ENCODE results near the gene TBL1X.
A peak's percentile ranks its signal among the peaks of the same experiment; 100 is the strongest.
"Not testable (repeated sequence)": the region's sequence is repeated elsewhere in the genome, so short reads cannot be mapped to it uniquely, and the experiment has no call there.

Gene TBL1X

DNA sequence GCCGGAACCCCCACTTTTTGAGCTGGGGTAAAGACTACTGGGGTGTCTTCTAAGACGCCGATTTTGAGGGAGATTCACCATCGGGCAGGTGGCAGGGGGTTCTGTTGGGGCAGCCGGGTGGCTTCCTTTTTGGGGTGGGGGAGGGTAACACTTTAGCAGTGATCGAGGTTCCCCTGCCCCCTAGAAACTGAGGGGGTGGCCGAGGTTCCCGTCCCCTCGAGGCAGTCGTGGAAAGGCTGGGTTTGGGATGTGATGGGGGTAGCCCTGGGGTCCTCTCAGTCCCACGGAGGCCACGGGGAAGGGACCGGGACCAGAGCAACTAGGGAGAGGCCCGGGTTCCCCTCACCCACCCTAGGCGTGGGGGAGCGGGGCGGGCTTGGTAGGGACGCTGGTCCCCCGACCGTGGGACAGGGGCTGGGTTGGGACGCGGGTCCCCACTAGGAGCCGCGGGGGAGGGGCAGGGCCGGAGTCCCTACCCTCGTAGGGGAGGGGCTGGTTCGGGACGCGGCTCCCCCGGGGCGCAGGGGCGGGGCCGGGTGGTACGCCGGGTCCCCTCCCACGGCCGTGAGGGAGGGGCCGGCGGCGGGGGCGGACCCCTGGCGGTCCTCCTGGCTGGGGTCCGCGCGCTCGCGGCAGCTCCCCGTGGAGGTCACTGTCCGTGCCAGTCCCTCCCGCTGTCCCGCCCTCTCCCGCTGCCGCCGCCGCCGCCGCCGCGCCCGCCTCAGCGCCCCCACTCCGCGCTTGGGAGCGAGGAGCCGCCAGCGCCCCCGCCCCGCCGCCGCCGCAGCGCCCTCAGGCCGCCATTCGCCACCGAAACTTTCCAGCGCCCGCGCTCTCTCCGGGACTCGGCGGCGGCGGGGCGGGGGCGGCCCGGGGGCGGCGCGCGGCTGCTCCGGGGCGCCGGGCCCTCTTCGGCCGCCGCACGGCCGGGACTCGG, at the start of gene TBL1X:
Gene TBL1X, plus strand, starts transcription at position 624 of the 937 bp plus-strand sequence. CDS start 188,529 bp downstream, outside the sequence.
- Histone ChIP-seq H3K4me3 (ENCODE audit: low read length) (peak within 1 kb of the TSS; percentile 31), H3K36me3 (ENCODE audit: control insufficient read depth, insufficient read depth, low read length) (no peaks in the 10 kb centered on the region), H3K27ac (ENCODE audit: low read depth, low read length) (peak within 1 kb of the TSS; percentile 78), H3K9ac (ENCODE audit: low read length) (no peak within 1 kb of the TSS), H3K27me3 (ENCODE audit: control insufficient read depth, insufficient read depth, low read length) (no peaks in the 10 kb centered on the region), H3K4me1 (ENCODE audit: control insufficient read depth, insufficient read depth, low read length) (peaks cover 4% of the 10 kb centered on the region)

DNA sequence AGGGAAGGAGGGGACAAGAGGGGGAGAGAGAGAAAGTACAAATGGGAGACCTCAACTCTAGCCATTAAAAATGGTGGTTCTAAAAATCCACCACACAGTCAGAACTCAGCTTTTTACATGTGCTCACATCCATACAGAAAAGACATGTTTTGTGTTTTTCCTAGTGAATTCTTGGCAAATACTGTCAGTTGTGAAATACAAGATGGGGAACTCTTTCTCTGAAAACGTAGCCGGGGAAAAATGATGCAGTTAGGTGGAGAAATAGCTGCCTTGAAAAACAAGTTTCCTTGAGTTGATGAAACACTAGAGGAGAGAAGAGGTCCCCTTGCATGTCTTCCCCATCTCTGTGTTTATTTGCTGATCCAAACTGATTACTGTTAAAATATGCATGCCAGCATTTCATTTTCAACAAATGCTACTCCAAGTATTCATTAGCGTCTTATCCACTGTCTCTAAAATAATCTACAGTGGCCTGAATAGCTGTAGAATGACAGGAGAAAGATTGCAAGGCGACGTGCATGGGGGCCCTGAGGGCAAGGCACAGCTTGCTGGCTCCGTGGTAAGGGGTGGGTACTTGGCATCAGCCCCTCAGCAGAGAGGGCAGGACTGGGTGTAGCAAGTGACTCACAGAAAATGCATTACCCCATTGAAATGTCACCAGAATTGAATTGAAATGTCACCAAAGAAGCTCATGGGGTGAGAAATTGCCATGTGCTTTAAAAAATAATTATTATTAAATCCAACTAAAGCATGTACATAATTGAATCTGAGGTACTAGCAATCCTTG, 48.1 kb upstream of the TBL1X start:
- Histone ChIP-seq H3K36me3 (ENCODE audit: control insufficient read depth, insufficient read depth, low read length) (no peaks in the 10 kb centered on the region), H3K4me3 (ENCODE audit: low read length) (no peak overlapping the region), H3K9ac (ENCODE audit: low read length) (no peak overlapping the region), H3K27ac (ENCODE audit: low read depth, low read length) (no peak overlapping the region), H3K4me1 (ENCODE audit: control insufficient read depth, insufficient read depth, low read length) (no peaks in the 10 kb centered on the region), H3K27me3 (ENCODE audit: control insufficient read depth, insufficient read depth, low read length) (no peaks in the 10 kb centered on the region)

DNA sequence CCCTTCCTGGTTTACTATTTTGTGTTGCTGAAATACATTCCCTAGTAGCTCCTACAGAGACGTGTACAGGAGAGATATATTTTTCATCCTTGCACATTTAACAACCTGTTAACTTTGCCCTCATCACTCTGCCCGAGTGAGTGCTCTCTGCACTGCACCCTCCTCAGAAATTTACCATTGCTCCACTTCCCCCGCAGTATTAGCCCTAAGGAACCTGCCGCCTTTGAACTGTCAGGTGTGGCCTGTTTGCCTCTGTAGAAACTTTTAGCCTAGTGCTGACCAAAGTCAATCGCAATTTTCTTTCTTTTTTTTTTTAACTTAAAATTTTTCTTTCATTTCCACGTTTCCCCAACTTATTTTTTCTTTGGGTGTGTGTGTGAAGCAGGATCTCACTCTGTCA, 46.6 kb upstream of the TBL1X start:
- no peak overlapping the region for H3K4me3 ChIP-seq (ENCODE audit: low read length)
- H3K9ac ChIP-seq (ENCODE audit: low read length): no peak overlapping the region
- no peaks in the 10 kb centered on the region for H3K27me3 ChIP-seq (ENCODE audit: control insufficient read depth, insufficient read depth, low read length)
- H3K4me1 ChIP-seq (ENCODE audit: control insufficient read depth, insufficient read depth, low read length): no peaks in the 10 kb centered on the region
- no peaks in the 10 kb centered on the region for H3K36me3 ChIP-seq (ENCODE audit: control insufficient read depth, insufficient read depth, low read length)
- H3K27ac ChIP-seq (ENCODE audit: low read depth, low read length): no peak overlapping the region

DNA sequence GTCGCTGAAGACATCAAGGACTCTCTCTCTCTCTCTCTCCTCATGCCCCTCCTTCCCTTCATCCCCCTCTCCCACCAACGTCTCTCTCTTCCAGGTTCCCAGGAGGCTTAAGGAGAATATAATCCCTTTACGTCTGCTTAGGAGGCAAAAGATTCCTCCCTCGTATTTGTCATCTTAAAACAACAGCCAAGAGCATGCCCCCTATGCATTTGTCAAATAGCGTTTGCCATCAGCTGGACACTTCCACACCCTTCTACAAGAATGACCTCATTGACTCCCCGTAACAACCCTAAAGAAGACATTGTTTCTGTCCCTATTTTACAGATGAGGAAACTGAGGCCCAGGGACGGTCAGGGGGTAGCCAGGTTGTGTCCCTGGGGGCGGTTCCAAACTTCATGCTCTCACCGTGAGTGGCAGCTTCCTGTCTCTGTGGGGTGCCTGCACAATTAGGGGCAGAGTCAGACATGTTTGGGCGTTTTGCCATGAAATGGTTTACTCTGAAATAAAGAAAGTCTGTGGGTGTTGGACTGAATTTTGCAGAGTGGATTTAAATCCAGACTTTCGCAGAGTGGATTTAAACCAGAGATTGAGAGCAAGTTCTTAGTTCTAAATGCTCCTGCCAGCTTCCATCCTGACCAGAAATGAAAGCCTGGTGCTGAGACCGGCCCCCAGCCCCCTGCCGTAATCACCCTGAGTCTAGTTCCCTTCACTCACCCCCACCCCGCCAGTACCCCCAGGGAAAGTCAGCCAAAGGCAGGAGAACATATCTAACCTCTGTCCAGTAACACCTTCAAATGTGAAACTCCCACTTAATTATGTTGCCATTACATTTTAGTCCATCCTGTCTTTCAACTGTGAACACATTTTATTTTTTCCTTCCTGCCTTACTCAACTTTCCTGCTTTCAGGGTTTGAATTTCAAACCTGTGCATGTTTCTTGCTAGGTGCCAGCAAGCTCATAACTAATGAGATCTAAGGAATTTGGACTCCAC, 44.3 kb upstream of the TBL1X start:
- no peaks in the 10 kb centered on the region for H3K4me1 ChIP-seq (ENCODE audit: control insufficient read depth, insufficient read depth, low read length)
- no peak overlapping the region for H3K9ac ChIP-seq (ENCODE audit: low read length)
- H3K4me3 ChIP-seq (ENCODE audit: low read length): no peak overlapping the region
- no peaks in the 10 kb centered on the region for H3K36me3 ChIP-seq (ENCODE audit: control insufficient read depth, insufficient read depth, low read length)
- no peaks in the 10 kb centered on the region for H3K27me3 ChIP-seq (ENCODE audit: control insufficient read depth, insufficient read depth, low read length)
- no peak overlapping the region for H3K27ac ChIP-seq (ENCODE audit: low read depth, low read length)

DNA sequence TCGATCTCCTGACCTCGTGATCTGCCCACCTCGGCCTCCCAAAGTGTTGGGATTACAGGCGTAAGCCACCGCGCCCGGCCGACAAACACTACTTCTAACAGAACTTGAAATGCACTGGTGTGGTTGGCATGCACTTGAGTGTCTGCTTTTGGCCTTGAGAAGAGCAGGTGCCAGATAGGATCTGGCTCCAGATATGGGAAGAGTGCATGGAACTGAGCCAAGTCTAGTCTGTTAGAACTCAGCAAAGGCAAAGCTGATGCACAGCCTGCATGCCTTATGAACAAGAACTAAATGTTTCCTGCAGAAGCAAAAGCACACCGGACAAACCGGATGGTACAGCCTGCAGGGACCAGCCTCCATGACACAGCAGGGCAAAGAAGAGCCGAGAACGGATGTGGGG, 35.1 kb upstream of the TBL1X start:
- Histone ChIP-seq H3K4me1 (ENCODE audit: control insufficient read depth, insufficient read depth, low read length) (no peaks in the 10 kb centered on the region), H3K27me3 (ENCODE audit: control insufficient read depth, insufficient read depth, low read length) (no peaks in the 10 kb centered on the region), H3K27ac (ENCODE audit: low read depth, low read length) (no peak overlapping the region), H3K36me3 (ENCODE audit: control insufficient read depth, insufficient read depth, low read length) (no peaks in the 10 kb centered on the region), H3K9ac (ENCODE audit: low read length) (no peak overlapping the region), H3K4me3 (ENCODE audit: low read length) (no peak overlapping the region)

DNA sequence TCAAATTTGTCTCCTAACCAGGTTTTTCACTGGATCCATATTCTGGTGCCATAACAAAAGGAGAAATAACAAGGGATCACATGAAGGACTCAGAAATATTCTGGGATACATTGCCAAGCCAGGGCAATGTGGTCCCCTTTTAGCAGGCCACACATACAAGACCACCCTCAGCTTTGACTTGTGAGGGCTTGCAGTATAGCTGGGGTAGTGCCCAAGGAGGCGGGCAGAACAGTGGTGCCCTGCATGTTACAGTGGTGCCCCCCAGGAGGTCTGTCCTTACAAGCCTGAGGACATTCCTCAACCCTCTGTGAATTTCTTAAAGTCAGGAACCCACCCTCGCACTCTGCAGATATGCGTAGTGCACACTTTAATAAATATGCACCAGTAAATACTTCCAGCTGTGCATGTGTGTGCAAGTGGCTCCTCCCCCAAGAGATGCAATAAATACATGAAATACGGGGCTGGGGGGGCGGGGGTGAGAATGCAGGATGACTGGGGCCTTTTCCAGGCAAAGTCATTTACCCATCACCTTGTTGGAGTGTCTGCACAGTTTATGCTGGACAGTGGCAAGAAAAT, 34.4 kb upstream of the TBL1X start:
- H3K27me3 ChIP-seq (ENCODE audit: control insufficient read depth, insufficient read depth, low read length): no peaks in the 10 kb centered on the region
- no peak overlapping the region for H3K9ac ChIP-seq (ENCODE audit: low read length)

DNA sequence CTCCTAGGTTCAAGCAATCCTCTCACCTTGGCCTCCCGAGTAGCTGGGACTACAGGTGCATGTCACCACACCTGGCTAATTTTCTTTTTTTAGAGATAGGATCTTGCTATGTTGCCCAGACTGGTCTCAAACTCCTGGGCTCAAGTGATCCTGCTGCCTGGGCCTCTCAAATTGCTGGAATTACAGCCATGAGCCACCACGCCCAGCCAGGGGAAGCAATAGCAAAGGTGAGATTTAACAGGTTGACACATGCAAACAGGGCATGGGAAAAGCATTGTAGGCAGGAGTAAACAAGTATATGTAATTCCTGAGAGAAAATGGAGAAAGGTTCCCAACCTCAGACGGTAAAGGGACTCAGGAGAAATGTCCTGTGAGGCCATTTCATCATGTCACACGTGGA, 33.6 kb upstream of the TBL1X start:
- H3K4me3 ChIP-seq (ENCODE audit: low read length): no peak overlapping the region

More for the DNA sequence above, 34.4 kb upstream of the TBL1X start:
- Histone ChIP-seq H3K4me1 (ENCODE audit: control insufficient read depth, insufficient read depth, low read length) (no peaks in the 10 kb centered on the region), H3K27ac (ENCODE audit: low read depth, low read length) (no peak overlapping the region), H3K4me3 (ENCODE audit: low read length) (no peak overlapping the region), H3K36me3 (ENCODE audit: control insufficient read depth, insufficient read depth, low read length) (no peaks in the 10 kb centered on the region)

DNA sequence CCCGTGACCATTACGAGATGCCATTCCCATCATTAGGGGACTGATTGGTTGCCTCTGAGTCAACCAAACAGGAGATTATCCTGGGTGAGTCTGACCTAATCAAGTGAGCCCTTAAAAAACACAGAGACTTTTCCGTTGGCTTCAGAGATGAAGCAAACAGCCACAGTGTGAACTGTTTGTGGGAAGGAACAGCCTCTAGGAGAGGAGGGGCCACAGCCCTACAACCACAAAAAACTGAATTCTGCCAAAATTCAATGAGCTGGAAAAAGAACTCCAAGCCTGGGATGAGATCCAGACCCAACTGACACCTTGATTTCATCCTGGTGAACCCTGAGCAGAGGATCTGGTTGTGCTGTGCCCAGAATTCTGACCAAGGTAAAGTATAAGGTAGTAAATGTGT, 31.3 kb upstream of the TBL1X start:
- H3K36me3 ChIP-seq (ENCODE audit: control insufficient read depth, insufficient read depth, low read length): no peaks in the 10 kb centered on the region

More for the DNA sequence above, 33.6 kb upstream of the TBL1X start:
- H3K27ac ChIP-seq (ENCODE audit: low read depth, low read length): no peak overlapping the region
- no peak overlapping the region for H3K9ac ChIP-seq (ENCODE audit: low read length)
- H3K36me3 ChIP-seq (ENCODE audit: control insufficient read depth, insufficient read depth, low read length): no peaks in the 10 kb centered on the region
- no peaks in the 10 kb centered on the region for H3K27me3 ChIP-seq (ENCODE audit: control insufficient read depth, insufficient read depth, low read length)
- no peaks in the 10 kb centered on the region for H3K4me1 ChIP-seq (ENCODE audit: control insufficient read depth, insufficient read depth, low read length)

DNA sequence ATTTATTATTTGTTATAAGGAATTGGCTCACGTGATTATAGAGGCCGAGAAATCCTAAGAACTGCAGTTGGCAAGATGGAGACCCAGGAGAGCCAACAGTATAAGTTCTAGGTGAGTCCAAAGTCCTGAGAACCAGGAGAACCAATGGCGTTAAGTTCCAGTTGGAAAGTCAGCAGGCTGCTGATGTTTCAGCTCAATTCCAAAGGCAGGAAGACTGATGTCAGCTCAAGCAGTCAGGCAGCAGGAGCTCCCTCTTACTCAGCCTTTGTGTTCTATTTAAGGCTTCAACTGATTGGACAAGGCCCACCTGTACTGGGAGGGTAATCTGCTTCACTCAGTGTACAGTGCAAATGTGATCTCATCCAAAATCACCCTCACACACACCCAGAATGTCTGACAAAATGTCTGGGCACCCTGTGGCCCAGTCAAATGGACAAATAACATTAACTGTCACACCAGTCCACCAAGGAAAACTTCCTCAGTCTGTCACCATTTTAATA, 30.8 kb upstream of the TBL1X start:
- H3K4me3 ChIP-seq (ENCODE audit: low read length): no peak overlapping the region
- no peak overlapping the region for H3K9ac ChIP-seq (ENCODE audit: low read length)
- H3K27ac ChIP-seq (ENCODE audit: low read depth, low read length): no peak overlapping the region
- no peaks in the 10 kb centered on the region for H3K27me3 ChIP-seq (ENCODE audit: control insufficient read depth, insufficient read depth, low read length)
- H3K36me3 ChIP-seq (ENCODE audit: control insufficient read depth, insufficient read depth, low read length): no peaks in the 10 kb centered on the region
- no peaks in the 10 kb centered on the region for H3K4me1 ChIP-seq (ENCODE audit: control insufficient read depth, insufficient read depth, low read length)

More for the DNA sequence above, 31.3 kb upstream of the TBL1X start:
- no peak overlapping the region for H3K9ac ChIP-seq (ENCODE audit: low read length)
- no peak overlapping the region for H3K4me3 ChIP-seq (ENCODE audit: low read length)
- no peak overlapping the region for H3K27ac ChIP-seq (ENCODE audit: low read depth, low read length)
- H3K27me3 ChIP-seq (ENCODE audit: control insufficient read depth, insufficient read depth, low read length): no peaks in the 10 kb centered on the region
- no peaks in the 10 kb centered on the region for H3K4me1 ChIP-seq (ENCODE audit: control insufficient read depth, insufficient read depth, low read length)

DNA sequence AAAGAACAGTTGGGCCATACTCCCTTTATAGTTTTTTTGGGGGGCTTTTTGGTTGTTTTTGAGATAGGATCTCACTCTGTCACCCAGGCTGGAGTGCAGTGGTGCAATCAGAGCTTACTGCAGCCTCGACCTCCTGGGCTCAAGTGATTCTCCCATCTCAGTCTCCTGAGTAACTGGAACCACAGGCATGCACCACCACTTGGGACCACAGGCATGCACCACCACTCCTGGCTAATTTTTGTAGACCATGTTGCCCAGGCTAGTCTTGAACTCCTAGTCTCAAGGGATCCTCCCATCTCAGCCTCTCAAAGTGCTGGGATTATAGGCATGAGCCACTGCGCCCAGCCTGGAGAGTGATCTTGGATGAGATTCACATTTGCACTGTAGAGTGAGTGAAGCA, 29.8 kb upstream of the TBL1X start:
- H3K4me1 ChIP-seq (ENCODE audit: control insufficient read depth, insufficient read depth, low read length); H3K27me3 ChIP-seq (ENCODE audit: control insufficient read depth, insufficient read depth, low read length); H3K4me3 ChIP-seq (ENCODE audit: low read length); H3K9ac ChIP-seq (ENCODE audit: low read length); H3K27ac ChIP-seq (ENCODE audit: low read depth, low read length); H3K36me3 ChIP-seq (ENCODE audit: control insufficient read depth, insufficient read depth, low read length): not testable (repeated sequence)

DNA sequence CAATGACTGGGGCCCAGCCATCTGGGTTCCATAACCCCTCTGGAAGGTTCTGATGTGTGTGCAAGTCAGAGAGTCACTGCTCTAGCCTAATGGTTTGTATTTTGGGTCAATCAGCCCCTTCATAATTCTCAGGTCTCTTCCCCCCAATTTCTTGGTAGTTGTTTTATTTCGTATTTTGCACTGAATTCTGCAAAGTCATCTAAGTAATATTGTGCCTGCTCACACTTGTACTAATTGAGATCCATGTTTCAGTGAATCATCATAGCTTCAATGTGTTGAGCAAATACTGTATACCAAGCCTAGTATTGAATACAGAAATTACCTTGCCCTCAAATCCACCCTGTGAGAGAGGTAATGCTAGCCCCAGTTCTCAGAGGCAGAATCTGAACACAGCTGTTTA, 28.0 kb upstream of the TBL1X start:
- H3K4me1 ChIP-seq (ENCODE audit: control insufficient read depth, insufficient read depth, low read length): peaks cover 2% of the 10 kb centered on the region
- no peaks in the 10 kb centered on the region for H3K36me3 ChIP-seq (ENCODE audit: control insufficient read depth, insufficient read depth, low read length)
- no peak overlapping the region for H3K9ac ChIP-seq (ENCODE audit: low read length)
- H3K27ac ChIP-seq (ENCODE audit: low read depth, low read length): no peak overlapping the region
- no peaks in the 10 kb centered on the region for H3K27me3 ChIP-seq (ENCODE audit: control insufficient read depth, insufficient read depth, low read length)
- no peak overlapping the region for H3K4me3 ChIP-seq (ENCODE audit: low read length)

All from rectal smooth muscle tissue (tissue), 1 donor.